Parathyroid adenoma (tissue), 2 donors: ENCODE results near the gene NDUFS4.
"Not testable (repeated sequence)": the region's sequence is repeated elsewhere in the genome, so short reads cannot be mapped to it uniquely, and the experiment has no call there.

Source experiments
- H2AFZ ChIP-seq: fragments of 300-600 bp; sonication (generic); one replicate; pipeline ENCODE4 v1.7.0; 2017; ENCODE audit warnings: antibody characterized with exemption, mild to moderate bottlenecking
- H3K27ac ChIP-seq: fragments of 300-600 bp; sonication (generic); one replicate; pipeline ENCODE4 v1.7.0; 2017
- H3K27me3 ChIP-seq: fragments of 300-600 bp; sonication (generic); one replicate; pipeline ENCODE4 v1.7.0; 2017; ENCODE audit warnings: low read length; ENCODE audit not compliant: control insufficient read depth, insufficient read depth
- H3K36me3 ChIP-seq: fragments of 300-600 bp; sonication (generic); one replicate; pipeline ENCODE4 v1.7.0; 2017; ENCODE audit warnings: low read length; ENCODE audit not compliant: control insufficient read depth, insufficient read depth
- H3K4me1 ChIP-seq: fragments of 300-600 bp; sonication (generic); one replicate; pipeline ENCODE4 v1.7.0; 2017; ENCODE audit warnings: control low read depth
- H3K4me2 ChIP-seq: fragments of 300-600 bp; sonication (generic); one replicate; pipeline ENCODE4 v1.7.0; 2017; ENCODE audit warnings: low read length
- H3K4me3 ChIP-seq: fragments of 300-600 bp; sonication (generic); one replicate; pipeline ENCODE4 v1.7.0; 2017; ENCODE audit warnings: low read depth, low read length
- H3K79me2 ChIP-seq: fragments of 300-600 bp; sonication (generic); one replicate; pipeline ENCODE4 v1.7.0; 2017; ENCODE audit warnings: control low read depth
- H3K9ac ChIP-seq: fragments of 300-600 bp; sonication (generic); one replicate; pipeline ENCODE4 v1.7.0; 2017; ENCODE audit warnings: mild to moderate bottlenecking
- H3K9me3 ChIP-seq: fragments of 300-600 bp; sonication (generic); one replicate; pipeline ENCODE4 v1.7.0; 2017; ENCODE audit warnings: low read length; ENCODE audit not compliant: control insufficient read depth
- CTCF ChIP-seq: fragments of 300-600 bp; sonication (generic); IDR thresholded peaks from one replicate; pipeline ENCODE4 v1.7.0; 2017; ENCODE audit warnings: antibody characterized with exemption, mild to moderate bottlenecking
- donor health status: primary hyperparathyroidism.

The NDUFS4 gene

GRCh38 chr5:53541859-53542258, 18.6 kb upstream of the NDUFS4 start:
- H3K4me3 ChIP-seq: no peak overlapping the region
- no peak overlapping the region for H3K4me2 ChIP-seq
- no peak for TF ChIP-seq CTCF
- no peaks in the 10 kb centered on the region for H3K27me3 ChIP-seq
- H2AFZ ChIP-seq: no peak overlapping the region
- no peaks in the 10 kb centered on the region for H3K79me2 ChIP-seq
- no peaks in the 10 kb centered on the region for H3K4me1 ChIP-seq
- H3K27ac ChIP-seq: no peak overlapping the region
- H3K9me3 ChIP-seq: no peaks in the 10 kb centered on the region
- no peaks in the 10 kb centered on the region for H3K36me3 ChIP-seq
- H3K9ac ChIP-seq: no peak overlapping the region

- Histone ChIP-seq H3K79me2 (no peaks in the 10 kb centered on the region), H3K27ac (no peak overlapping the region), H3K4me1 (no peaks in the 10 kb centered on the region), H3K27me3 (no peaks in the 10 kb centered on the region), H2AFZ (no peak overlapping the region), H3K4me3 (no peak overlapping the region), H3K9ac (no peak overlapping the region), H3K9me3 (no peaks in the 10 kb centered on the region), H3K4me2 (no peak overlapping the region), H3K36me3 (no peaks in the 10 kb centered on the region)
- no peak for TF ChIP-seq CTCF
Observed at GRCh38 chr5:53542926-53543325, 17.5 kb upstream of the NDUFS4 start.

GRCh38 chr5:53543401-53543800, 17.0 kb upstream of the NDUFS4 start:
- no peak overlapping the region for H3K27ac ChIP-seq
- H3K79me2 ChIP-seq: no peaks in the 10 kb centered on the region
- H3K9ac ChIP-seq: no peak overlapping the region
- H3K4me1 ChIP-seq: no peaks in the 10 kb centered on the region
- no peaks in the 10 kb centered on the region for H3K36me3 ChIP-seq
- no peak for TF ChIP-seq CTCF
- H3K27me3 ChIP-seq: no peaks in the 10 kb centered on the region
- no peaks in the 10 kb centered on the region for H3K9me3 ChIP-seq
- no peak overlapping the region for H3K4me2 ChIP-seq
- no peak overlapping the region for H3K4me3 ChIP-seq
- no peak overlapping the region for H2AFZ ChIP-seq

GRCh38 chr5:53545744-53546143, 14.7 kb upstream of the NDUFS4 start:
- Histone ChIP-seq H3K4me1 (no peaks in the 10 kb centered on the region), H3K9ac (no peak overlapping the region), H3K27ac (no peak overlapping the region), H3K27me3 (no peaks in the 10 kb centered on the region), H3K4me3 (no peak overlapping the region), H3K36me3 (no peaks in the 10 kb centered on the region), H2AFZ (no peak overlapping the region), H3K4me2 (no peak overlapping the region), H3K79me2 (no peaks in the 10 kb centered on the region), H3K9me3 (no peaks in the 10 kb centered on the region)
- TF ChIP-seq CTCF: no peak

GRCh38 chr5:53547226-53547625, 13.2 kb upstream of the NDUFS4 start:
- Histone ChIP-seq H3K4me3 (no peak overlapping the region), H3K4me1 (no peaks in the 10 kb centered on the region), H3K79me2 (no peaks in the 10 kb centered on the region), H3K4me2 (no peak overlapping the region), H2AFZ (no peak overlapping the region), H3K27me3 (no peaks in the 10 kb centered on the region), H3K27ac (no peak overlapping the region), H3K9ac (no peak overlapping the region), H3K9me3 (no peaks in the 10 kb centered on the region), H3K36me3 (no peaks in the 10 kb centered on the region)
- TF ChIP-seq CTCF: no peak

- H3K27ac ChIP-seq, H3K4me3 ChIP-seq, H3K4me2 ChIP-seq, H3K27me3 ChIP-seq, H3K9me3 ChIP-seq, H3K79me2 ChIP-seq, H2AFZ ChIP-seq, H3K9ac ChIP-seq, H3K4me1 ChIP-seq, H3K36me3 ChIP-seq: not testable (repeated sequence)
Observed at GRCh38 chr5:53548501-53548900, 11.9 kb upstream of the NDUFS4 start.
